ENCODE measurements around the gene MPRIP.

GRCh38 chr17:17172001-17172939, 130.0 kb downstream of the MPRIP start:
- TF ChIP-seq, protein P1, sequence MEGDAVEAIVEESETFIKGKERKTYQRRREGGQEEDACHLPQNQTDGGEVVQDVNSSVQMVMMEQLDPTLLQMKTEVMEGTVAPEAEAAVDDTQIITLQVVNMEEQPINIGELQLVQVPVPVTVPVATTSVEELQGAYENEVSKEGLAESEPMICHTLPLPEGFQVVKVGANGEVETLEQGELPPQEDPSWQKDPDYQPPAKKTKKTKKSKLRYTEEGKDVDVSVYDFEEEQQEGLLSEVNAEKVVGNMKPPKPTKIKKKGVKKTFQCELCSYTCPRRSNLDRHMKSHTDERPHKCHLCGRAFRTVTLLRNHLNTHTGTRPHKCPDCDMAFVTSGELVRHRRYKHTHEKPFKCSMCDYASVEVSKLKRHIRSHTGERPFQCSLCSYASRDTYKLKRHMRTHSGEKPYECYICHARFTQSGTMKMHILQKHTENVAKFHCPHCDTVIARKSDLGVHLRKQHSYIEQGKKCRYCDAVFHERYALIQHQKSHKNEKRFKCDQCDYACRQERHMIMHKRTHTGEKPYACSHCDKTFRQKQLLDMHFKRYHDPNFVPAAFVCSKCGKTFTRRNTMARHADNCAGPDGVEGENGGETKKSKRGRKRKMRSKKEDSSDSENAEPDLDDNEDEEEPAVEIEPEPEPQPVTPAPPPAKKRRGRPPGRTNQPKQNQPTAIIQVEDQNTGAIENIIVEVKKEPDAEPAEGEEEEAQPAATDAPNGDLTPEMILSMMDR (IDR thresholded peaks at IDR 0.05), result no peak
- no peak for TF ChIP-seq EZH2 (IDR thresholded peaks at IDR 0.05; ENCODE audit: borderline replicate concordance, insufficient read depth, low read depth, low read length, poor library complexity, severe bottlenecking)
